HG02943 (cell line): ENCODE measurements around the gene WWOX.
"Not testable (repeated sequence)": the region's sequence is repeated elsewhere in the genome, so short reads cannot be mapped to it uniquely, and the experiment has no call there.

Experiments
- ATAC-seq: cut with Tn5 transposase; IDR thresholded peaks from one replicate; pipeline ENCODE4 v1.9.1; 2021; ENCODE audit warnings: mild to moderate bottlenecking, low read depth, moderate library complexity; ENCODE audit not compliant: unreplicated experiment

Gene WWOX

GRCh38 chr16:78686601-78687000 lies 587.1 kb downstream of the WWOX start:
- ATAC-seq: no peak

- ATAC-seq: no peak
These were observed 589.6 kb downstream of the WWOX start for GRCh38 chr16:78689028-78689427.

DNA sequence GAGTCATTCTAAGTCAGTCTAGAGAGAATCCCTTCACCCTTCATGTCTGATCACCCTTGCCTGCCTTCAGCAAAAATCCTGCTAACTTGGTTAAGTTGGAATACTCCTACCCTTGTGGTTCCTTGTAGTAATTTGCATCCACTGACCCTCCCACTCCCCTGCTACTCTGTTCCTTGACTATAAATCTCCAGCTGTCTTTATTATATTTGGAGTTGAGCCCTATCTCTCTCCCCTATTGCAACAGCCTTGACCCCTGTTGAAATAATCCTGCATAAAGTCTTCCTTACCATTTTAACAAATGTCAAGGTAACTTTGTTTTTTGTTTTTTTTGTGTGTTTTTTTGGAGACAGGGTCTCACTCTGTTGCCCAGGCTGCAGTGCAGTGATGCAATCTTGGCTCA lies 590.1 kb downstream of the WWOX start:
- no peak for ATAC-seq

GRCh38 chr16:78690510-78690909 lies 591.1 kb downstream of the WWOX start:
- no peak for ATAC-seq

- not testable (repeated sequence) for ATAC-seq
These were observed 592.3 kb downstream of the WWOX start for GRCh38 chr16:78691746-78692145.

- ATAC-seq: no peak
These were observed 594.0 kb downstream of the WWOX start for GRCh38 chr16:78693496-78693895.

GRCh38 chr16:78694414-78694813 lies 595.0 kb downstream of the WWOX start:
- no peak for ATAC-seq

GRCh38 chr16:78695391-78695790 lies 595.9 kb downstream of the WWOX start:
- ATAC-seq: no peak

DNA sequence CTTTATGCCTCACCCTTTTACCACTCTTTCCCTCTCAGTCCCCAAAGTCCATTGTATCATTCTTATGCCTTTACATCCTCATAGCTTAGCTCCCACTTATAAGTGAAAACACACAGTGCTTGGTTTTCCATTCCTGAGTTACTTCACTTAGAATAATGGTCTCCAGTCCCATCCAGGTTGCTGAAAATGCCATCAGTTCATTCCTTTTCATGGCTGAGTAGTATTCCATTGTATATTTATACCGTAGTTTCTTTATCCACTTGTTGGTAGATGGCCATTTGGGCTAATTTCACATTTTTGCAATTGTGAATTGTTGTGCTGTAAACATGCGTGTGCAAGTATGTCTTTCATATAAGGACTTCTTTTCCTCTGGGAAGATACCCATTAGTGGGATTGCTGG lies 597.3 kb downstream of the WWOX start:
- no peak for ATAC-seq

GRCh38 chr16:78697426-78697825 lies 598.0 kb downstream of the WWOX start:
- no peak for ATAC-seq

DNA sequence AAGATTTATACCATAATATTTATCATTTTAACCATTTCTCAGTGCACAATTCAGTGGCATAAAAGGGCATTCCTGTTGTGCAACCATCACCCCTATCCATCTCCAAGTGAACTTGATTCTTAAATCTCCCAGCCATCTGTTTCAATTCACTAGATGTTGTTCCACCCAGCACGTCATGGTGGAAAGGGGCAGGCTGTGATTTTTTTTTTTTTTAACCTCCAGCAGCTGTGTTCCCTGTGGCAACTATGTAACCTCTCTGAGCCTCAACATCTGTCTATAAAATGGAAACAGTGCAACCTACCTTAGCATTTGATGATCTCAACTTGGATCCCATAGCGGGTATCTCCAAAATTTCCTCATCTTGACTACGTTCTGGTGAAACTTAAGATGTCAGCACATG lies 604.5 kb downstream of the WWOX start:
- no peak for ATAC-seq

- no peak for ATAC-seq
These were observed 605.0 kb downstream of the WWOX start for GRCh38 chr16:78704416-78704815.

DNA sequence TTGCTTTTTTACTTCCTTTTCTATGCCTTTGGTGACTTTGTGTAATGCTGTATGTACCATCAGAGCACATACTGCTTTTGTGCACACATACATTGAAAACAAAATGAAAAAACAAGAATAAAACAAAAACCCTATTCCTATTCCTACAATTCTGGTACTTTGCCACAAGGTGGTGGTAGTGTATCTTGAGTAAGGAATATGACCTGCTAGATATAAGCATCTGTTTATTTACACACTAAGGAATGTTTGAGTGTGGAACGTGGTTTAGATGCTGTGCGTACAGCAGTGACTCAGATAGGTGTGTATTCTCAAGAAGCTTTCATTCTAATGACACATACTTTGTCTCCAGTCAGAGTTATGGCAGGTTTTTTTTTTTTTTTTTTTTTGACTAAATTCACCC lies 606.2 kb downstream of the WWOX start:
- ATAC-seq: no peak

DNA sequence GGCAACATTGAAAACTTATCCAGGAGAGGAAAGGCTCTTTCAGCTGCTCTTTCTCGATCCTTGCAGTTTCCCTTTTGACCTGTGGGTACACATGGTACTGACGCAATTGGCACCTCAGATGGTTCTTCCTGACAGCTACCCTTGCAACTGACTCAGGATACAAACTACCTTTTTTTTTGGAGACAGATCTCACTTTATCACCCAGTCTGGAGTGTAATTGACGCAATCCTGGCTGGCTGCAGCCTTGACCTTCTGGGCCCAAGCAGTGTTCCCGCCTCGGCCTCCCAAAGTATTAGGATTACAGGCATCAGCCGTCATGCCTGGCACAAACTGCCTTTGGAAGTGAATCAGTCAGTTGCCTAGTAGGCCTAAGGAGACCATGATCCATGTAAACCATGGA lies 607.2 kb downstream of the WWOX start:
- no peak for ATAC-seq

GRCh38 chr16:78709137-78709884 lies 609.9 kb downstream of the WWOX start:
- no peak for ATAC-seq

DNA sequence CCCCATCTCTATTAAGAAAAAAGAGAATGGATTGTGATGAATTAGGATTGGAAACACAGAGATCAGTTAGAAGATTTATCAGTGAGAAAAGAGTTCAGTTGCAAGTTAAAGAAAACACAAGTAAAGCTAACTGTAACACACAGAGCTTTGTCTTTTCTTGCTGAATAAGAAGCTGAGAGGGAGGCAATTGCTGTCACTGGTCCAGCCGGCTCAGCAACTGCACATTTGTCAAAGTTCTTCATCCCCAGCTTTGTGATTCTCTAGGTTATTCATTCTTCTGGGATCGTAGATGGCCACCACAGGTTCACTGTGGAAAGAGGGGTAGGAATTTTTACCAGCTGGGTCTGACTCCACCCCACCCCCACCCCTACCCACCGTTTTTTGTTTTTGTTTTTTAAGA lies 615.7 kb downstream of the WWOX start:
- ATAC-seq: no peak

GRCh38 chr16:78715673-78716072 lies 616.2 kb downstream of the WWOX start:
- ATAC-seq: no peak

DNA sequence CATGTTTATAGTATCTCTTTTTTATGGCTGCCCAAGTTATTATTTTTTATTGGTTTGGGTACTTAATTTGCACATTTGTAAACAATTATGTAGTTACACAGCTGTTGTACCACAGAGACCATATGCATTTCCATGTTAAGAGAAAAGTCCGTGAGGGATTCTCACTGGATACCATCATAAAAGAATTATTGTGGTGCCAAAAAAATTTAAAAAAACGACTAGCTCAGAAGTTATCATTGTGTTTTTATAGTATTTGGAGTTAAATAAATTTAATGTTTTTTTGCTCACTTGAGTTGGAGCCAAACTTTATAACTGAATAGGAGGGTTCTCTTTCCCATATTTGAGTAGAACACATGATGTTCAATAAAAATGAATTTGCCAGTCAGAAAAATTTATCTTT lies 618.7 kb downstream of the WWOX start:
- ATAC-seq: no peak

DNA sequence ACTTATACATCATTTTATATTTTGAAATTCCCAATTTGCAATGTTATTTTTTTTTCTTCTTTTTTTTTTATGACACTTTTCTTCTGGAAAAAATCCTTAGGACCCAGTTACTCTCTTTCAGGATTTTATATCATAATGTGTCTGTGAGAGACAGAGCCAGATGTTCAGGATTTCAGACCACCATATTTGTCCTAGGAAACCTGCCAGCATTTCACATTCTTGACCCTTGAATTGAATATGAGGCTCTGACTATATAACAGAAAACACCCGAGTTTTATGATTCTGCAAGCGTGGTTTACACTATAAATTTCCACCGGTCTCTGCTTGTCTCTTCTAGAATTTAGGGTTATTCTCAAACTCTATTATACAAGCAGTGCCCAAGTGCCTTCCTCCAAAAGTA lies 621.0 kb downstream of the WWOX start:
- no peak for ATAC-seq

DNA sequence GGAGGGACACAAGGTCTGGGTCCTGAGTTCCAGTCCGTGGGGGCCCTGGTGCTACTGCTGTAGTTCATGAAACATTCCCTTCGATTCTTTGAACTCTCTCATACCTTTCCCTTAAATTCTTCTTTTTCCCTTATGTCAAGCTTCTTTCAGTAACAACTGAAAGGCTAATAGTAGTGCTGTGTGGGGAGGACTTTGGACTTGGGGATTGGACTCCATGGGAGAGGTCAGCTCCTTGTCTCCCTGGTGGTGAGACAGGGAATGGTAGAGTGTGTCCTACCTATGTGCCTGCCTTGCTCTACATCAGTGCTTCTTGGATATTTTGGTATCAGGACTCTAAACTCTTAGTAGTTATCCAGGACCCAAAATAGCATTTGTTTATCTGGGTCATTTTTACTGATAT lies 628.1 kb downstream of the WWOX start:
- no peak for ATAC-seq

GRCh38 chr16:78729687-78730086 lies 630.2 kb downstream of the WWOX start:
- ATAC-seq: no peak

DNA sequence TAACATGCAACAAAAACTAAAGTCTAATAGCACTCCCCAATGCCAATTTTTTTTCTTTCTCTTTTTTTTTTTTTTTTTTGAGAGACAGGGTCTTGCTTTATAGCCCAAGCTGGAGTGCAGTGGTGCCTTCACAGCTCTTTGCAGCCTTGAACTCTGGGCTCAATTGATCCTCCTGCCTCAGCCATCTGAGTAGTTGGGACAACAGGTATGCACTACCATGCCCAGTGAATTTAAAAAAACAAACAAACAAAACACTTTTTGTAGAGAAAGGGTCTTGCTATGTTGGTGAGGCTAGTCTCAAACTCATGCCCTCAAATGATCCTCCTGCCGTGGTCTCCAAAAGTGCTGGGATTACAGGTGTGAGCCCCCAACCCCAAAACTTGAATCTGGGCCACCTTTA lies 632.3 kb downstream of the WWOX start:
- ATAC-seq: no peak

DNA sequence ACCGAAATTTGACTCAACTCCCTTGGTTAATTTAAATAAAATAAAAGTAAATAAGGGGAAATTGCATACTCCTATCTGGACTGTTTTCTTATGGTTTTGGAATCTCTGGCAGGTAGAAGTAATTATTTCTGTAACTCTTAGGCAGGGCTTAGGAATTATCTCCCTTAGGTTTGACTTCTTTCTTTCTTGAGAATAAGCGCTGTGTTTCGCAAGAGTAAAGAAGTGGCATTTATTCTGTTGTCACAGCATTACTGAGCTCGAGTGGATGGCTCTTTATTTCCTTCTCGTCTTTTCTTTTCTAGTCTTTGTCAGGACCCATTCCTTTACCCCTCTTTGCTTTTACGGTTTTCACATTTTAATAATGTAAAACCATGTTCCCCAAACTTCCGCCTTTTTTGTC lies 633.2 kb downstream of the WWOX start:
- ATAC-seq: no peak
